GM13976 (cell line): ENCODE results near the gene CLP1.
"Not testable (repeated sequence)": the region's sequence is repeated elsewhere in the genome, so short reads cannot be mapped to it uniquely, and the experiment has no call there.

Source experiments
- DNase-seq: peaks from one replicate; pipeline ENCODE4 v3.0.0; 2012; ENCODE audit warnings: low spot score
- in situ Hi-C: fragments of 300-500 bp; cut with MboI; formaldehyde crosslinking; loops from one replicate; pipeline ENCODE4 v1.12.0; 2022; ENCODE audit warnings: low sequenced_read_pairs, mixed read lengths, inconsistent platforms; ENCODE audit not compliant: unreplicated experiment
- TF ChIP-seq, protein P1 (sequence below): IDR thresholded peaks from 2 replicates; pipeline ENCODE4 v1.5.1; 2012; ENCODE audit warnings: borderline replicate concordance, mild to moderate bottlenecking; ENCODE audit not compliant: insufficient read depth; ENCODE audit errors: extremely low read depth, missing control alignments, control extremely low read depth

Gene CLP1

DNA sequence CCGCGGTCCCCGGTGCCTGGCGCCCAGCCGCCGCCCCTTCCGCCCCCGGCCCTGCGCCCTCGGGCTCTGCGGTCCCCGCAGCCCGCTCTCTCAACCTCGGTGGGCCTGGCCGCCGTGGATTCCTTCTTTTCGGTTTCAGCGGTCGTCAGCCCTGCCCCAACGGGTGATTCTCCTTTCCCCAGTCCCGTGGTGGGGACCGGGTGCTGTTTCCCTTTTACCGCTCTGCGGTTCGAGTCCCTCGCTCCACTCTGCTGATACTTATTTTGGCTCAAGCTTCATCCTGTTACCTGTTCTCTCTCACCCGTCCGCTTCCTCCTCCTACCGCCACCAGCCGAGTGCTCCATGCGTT lies 10.8 kb downstream of the CLP1 start:
- no peak for DNase-seq
- in situ Hi-C loops: loop anchor here (25.0 kb wide), 2 partner anchors 144 to 844 kb away; partner anchors contain the start of gene OR5B21
- TF ChIP-seq, protein P1, sequence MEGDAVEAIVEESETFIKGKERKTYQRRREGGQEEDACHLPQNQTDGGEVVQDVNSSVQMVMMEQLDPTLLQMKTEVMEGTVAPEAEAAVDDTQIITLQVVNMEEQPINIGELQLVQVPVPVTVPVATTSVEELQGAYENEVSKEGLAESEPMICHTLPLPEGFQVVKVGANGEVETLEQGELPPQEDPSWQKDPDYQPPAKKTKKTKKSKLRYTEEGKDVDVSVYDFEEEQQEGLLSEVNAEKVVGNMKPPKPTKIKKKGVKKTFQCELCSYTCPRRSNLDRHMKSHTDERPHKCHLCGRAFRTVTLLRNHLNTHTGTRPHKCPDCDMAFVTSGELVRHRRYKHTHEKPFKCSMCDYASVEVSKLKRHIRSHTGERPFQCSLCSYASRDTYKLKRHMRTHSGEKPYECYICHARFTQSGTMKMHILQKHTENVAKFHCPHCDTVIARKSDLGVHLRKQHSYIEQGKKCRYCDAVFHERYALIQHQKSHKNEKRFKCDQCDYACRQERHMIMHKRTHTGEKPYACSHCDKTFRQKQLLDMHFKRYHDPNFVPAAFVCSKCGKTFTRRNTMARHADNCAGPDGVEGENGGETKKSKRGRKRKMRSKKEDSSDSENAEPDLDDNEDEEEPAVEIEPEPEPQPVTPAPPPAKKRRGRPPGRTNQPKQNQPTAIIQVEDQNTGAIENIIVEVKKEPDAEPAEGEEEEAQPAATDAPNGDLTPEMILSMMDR: no peak

DNA sequence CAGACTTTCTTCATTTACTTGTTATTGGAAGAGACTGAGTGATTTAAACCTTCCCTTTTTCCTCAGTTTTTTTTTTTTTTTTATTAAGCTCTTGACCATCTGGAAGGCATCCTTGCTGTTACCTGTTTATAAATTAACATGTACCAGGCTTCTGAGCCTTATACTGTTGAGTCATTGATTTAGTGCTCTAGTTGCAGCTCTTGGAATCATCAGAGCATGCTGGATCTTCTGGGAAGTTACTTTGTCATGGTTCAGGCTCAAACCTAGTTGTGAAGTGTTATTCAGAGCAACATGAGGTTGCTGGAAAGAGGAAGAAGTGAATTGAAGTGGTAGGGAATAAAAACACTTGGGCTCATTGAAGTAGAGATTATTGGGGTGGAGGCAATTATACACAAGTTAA lies 16.7 kb downstream of the CLP1 start:
- DNase-seq: no peak
- in situ Hi-C loops: loop anchor here (25.0 kb wide), 2 partner anchors 138 to 838 kb away; partner anchors contain the start of gene OR5B21
- TF ChIP-seq, protein P1: no peak

DNA sequence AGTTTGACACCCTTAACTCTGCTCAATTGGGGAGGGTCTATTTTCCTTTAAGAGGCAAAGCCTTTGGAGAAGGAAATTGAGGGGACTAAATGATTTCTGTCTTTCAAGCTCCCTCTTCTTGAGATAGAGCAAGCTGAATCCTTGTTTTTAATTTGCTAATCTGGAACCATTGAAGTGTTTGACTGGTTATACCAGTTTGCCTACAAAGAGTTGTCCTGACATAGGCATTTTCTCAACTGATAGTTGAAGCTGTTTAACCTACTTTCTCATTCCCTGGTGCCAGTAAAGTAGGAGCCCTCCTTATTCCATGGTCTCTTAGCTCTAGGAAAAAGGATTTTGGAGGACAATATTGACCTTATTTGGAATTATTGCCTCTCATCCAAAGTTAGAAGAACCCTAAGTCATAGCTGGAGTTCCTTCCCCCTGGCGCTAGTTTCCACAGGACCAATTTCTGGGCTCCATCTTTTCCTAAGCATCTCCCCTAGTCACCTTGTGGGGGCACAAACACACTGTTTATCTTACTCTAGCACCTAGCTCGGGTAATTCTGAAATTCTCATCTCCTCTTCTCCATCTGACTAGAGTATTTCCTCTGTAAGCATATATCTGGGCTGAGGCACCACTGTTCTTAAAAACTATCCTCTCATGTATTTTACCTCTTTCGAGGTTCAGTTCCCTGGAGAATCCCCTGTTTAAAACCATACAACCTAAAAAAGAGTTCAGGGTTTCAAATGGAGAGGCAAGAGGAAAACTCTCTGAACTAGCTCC lies 17.8 kb downstream of the CLP1 start:
- TF ChIP-seq, protein P1: no peak
- DNase-seq: no peak
- in situ Hi-C loops: no loop called here

DNA sequence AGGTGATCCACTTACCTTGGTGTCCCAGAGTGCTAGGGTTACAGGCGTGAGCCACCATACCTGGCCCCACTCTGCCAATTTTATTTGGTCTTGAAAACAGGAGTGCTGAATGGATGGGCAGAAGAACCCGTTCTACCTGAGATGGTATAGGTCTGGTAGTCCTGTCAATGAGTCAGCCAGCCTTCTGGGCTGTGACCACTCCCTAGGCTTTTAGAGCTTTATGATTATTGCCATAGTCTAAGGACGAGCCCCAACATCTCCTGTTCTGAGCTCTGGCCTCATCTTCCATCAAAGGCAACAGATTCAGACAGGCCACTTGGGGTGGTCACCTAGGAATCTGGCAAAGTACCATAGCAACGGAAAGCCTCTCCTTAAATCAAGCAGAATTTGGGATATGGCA lies 21.8 kb downstream of the CLP1 start:
- in situ Hi-C loops: no loop called here
- TF ChIP-seq, protein P1: no peak
- DNase-seq: no peak

DNA sequence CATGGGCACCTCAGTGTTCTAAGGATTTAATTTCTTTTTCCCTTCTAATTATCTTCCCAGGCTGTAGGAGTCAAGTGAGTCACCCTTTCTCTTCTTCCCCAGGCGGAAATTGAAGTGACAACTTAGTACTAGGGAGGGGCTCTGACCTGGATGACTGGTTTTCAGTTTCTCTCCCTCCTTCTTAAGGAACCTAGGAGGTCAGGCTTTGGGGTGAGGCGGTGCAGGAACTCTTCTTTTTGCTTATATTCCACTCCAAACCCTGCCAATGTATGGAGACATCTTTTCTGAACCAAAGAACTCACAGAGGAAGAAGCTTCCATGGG lies 23.0 kb downstream of the CLP1 start:
- in situ Hi-C loops: no loop called here
- no peak for DNase-seq

DNA sequence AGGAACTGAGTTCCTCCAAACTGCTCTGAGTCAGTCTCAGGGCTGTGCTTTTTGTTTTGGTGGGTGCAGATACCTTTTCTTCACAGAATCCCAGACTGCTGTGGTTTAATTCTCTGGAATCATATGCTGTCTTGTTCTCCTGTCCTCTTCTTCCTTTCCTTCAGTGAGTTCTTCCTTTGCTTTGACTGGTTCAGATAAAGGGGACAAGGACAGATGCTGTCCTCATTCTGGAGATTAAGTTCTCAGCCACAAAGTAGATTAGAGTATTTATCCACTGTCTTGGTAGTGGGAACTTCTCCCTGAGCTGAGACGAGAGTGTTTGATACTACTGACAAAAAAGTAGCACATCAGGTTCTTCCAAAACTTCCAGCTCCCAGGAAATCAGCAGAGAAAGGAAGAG lies 23.6 kb downstream of the CLP1 start:
- in situ Hi-C loops: no loop called here
- TF ChIP-seq, protein P1: no peak
- no peak for DNase-seq

More for the DNA sequence above, 23.0 kb downstream of the CLP1 start:
- TF ChIP-seq, protein P1: no peak

DNA sequence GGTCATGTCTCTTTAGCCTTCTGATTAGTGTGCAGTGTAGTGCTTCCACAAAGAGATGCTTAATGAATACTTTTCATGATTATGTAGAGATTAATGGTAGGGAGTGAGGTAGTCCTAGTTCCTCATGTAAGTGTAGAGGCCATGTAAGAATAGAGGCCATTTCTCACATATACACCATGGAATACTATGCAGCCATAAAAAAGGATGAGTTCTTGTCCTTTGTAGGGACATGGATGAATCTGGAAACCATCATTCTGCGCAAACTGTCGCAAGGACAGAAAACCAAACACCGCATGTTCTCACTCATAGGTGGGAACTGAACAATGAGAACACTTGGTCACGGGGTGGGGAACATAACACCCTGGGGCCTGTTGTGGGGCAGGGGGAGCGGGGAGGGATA lies 32.9 kb downstream of the CLP1 start:
- in situ Hi-C loops, DNase-seq: not testable (repeated sequence)
